Endodermal cell (in vitro differentiated cells): ENCODE measurements around the gene ADGRF5. TPM values are rescaled to one million over a fixed set of nuclear protein-coding genes. Genes with fewer than 3 reads are reported as not detected.
"Not testable (repeated sequence)": the region's sequence is repeated elsewhere in the genome, so short reads cannot be mapped to it uniquely, and the experiment has no call there.

Experiments
- DNase-seq: peaks from one replicate; pipeline ENCODE4 v3.0.0-alpha.2; 2017
- H3K27ac ChIP-seq: 2 replicates; pipeline ENCODE4 v1.5.1; 2013; ENCODE audit warnings: mild to moderate bottlenecking, low read depth, low read length, moderate library complexity
- H3K27me3 ChIP-seq: 2 replicates; pipeline ENCODE4 v1.6.1; 2013; ENCODE audit warnings: mild to moderate bottlenecking, low read length, moderate library complexity; ENCODE audit not compliant: insufficient read depth, control insufficient read depth, poor library complexity, severe bottlenecking
- H3K36me3 ChIP-seq: 2 replicates; pipeline ENCODE4 v1.7.0; 2013; ENCODE audit warnings: mild to moderate bottlenecking, low read length, moderate library complexity; ENCODE audit not compliant: control insufficient read depth, insufficient read depth
- H3K4me1 ChIP-seq: one replicate; pipeline ENCODE4 v1.7.0; 2013; ENCODE audit warnings: low read length; ENCODE audit not compliant: control insufficient read depth, insufficient read depth
- H3K4me3 ChIP-seq: 2 replicates; pipeline ENCODE4 v1.5.1; 2013; ENCODE audit warnings: mild to moderate bottlenecking, low read length, moderate library complexity
- H3K9ac ChIP-seq: 2 replicates; pipeline ENCODE4 v1.6.1; 2013; ENCODE audit warnings: mild to moderate bottlenecking, low read length, moderate library complexity; ENCODE audit not compliant: poor library complexity, severe bottlenecking; ENCODE audit errors: extremely low read depth
- H3K9me3 ChIP-seq: 2 replicates; pipeline ENCODE4 v1.6.1; 2013; ENCODE audit warnings: mild to moderate bottlenecking, low read length, moderate library complexity; ENCODE audit not compliant: control insufficient read depth
- H3K27ac Mint-ChIP-seq: 2 replicates; pipeline ENCODE4 v1.8.0; 2020; ENCODE audit warnings: mixed read lengths
- H3K27me3 Mint-ChIP-seq: 2 replicates; pipeline ENCODE4 v1.8.0; 2021; ENCODE audit warnings: mild to moderate bottlenecking, mixed read lengths; ENCODE audit not compliant: insufficient read depth
- H3K36me3 Mint-ChIP-seq: 2 replicates; pipeline ENCODE4 v1.8.0; 2020; ENCODE audit warnings: low read depth, mixed read lengths
- H3K4me1 Mint-ChIP-seq: 2 replicates; pipeline ENCODE4 v1.8.0; 2020; ENCODE audit warnings: mixed read lengths
- H3K4me3 Mint-ChIP-seq: 2 replicates; pipeline ENCODE4 v1.8.0; 2020; ENCODE audit warnings: mild to moderate bottlenecking, moderate library complexity, mixed read lengths
- H3K9me3 Mint-ChIP-seq: 2 replicates; pipeline ENCODE4 v1.8.0; 2020; ENCODE audit warnings: mild to moderate bottlenecking, mixed read lengths
- CTCF ChIP-seq: fragments of 200-600 bp; sonication (generic); conservative IDR thresholded peaks from 2 replicates; pipeline ENCODE4 v1.5.0; 2021; ENCODE audit warnings: antibody characterized with exemption, mild to moderate bottlenecking
- WGBS, 2 experiments: methylation state at CpG; one replicate each; pipeline versions ENCODE4 v1.1.5 to v1.1.7; 2013; ENCODE audit warnings: missing lambda C conversion rate in 2 of 2, mixed read lengths in 1 of 2; ENCODE audit not compliant: insufficient coverage in 1 of 2, insufficient read length in 1 of 2; 5-methylcytosine and 5-hydroxymethylcytosine counted together
- total RNA-seq, 2 donors: library from RNA; stranded (reverse); fragmentation: NEBNext Ultra II Directional in 1 of 2; extraction: Animal tissue kit (Norgen Biotek cat#: 25700) in 1 of 2; gene quantifications; 2 replicates in 1 of 2; 3 replicates in 1 of 2; pipeline ENCODE4 v1.2.1, GENCODE V29; 2021

Gene ADGRF5
- total RNA-seq, 2 donors from 2014 or later, result not detected

- 94% methylated on average over 2 of the region's 2 CpGs; no CpG with 5 or more reads in 1 of the 2 experiments for WGBS, 2 experiments
- Mint-ChIP-seq H3K9me3 (peaks cover 25% of the 10 kb centered on the region), H3K4me3 (no peak overlapping the region), H3K36me3 (no peaks in the 10 kb centered on the region), H3K27me3 (no peaks in the 10 kb centered on the region), H3K4me1 (no peaks in the 10 kb centered on the region), H3K27ac (no peak overlapping the region)
- no peaks in the 10 kb centered on the region for H3K27me3 ChIP-seq
- H3K9ac ChIP-seq, result no peak overlapping the region
- no peak overlapping the region for H3K4me3 ChIP-seq
- H3K36me3 ChIP-seq, result no peaks in the 10 kb centered on the region
- H3K4me1 ChIP-seq, result no peaks in the 10 kb centered on the region
- TF ChIP-seq CTCF, result no peak
- no peak for DNase-seq
- no peak overlapping the region for H3K27ac ChIP-seq
- H3K9me3 ChIP-seq, result peaks cover 24% of the 10 kb centered on the region
Observed at GRCh38 chr6:46838033-46838432, 83.7 kb downstream of the ADGRF5 start.

- H3K4me1 ChIP-seq, H3K27ac ChIP-seq, H3K4me1 Mint-ChIP-seq, H3K9me3 Mint-ChIP-seq, H3K27me3 ChIP-seq, H3K36me3 Mint-ChIP-seq, H3K27me3 Mint-ChIP-seq, H3K4me3 ChIP-seq, H3K36me3 ChIP-seq, H3K9ac ChIP-seq, H3K4me3 Mint-ChIP-seq, H3K9me3 ChIP-seq, H3K27ac Mint-ChIP-seq, DNase-seq: not testable (repeated sequence)
- WGBS, 2 experiments, result 94% methylated on average over 2 of the region's 2 CpGs; no CpG with 5 or more reads in 1 of the 2 experiments
Observed at GRCh38 chr6:46834991-46835390, 86.7 kb downstream of the ADGRF5 start.

- not testable (repeated sequence) for H3K27ac Mint-ChIP-seq, H3K27me3 ChIP-seq, H3K27me3 Mint-ChIP-seq, H3K9ac ChIP-seq, H3K4me3 Mint-ChIP-seq, H3K4me1 ChIP-seq, H3K4me3 ChIP-seq, H3K36me3 Mint-ChIP-seq, H3K9me3 Mint-ChIP-seq, H3K4me1 Mint-ChIP-seq, H3K36me3 ChIP-seq, H3K9me3 ChIP-seq, H3K27ac ChIP-seq, DNase-seq
- 60 to 68% methylated on average over 5 to 7 of the region's 7 CpGs for WGBS, 2 experiments
Observed at GRCh38 chr6:46834257-46834916, 87.4 kb downstream of the ADGRF5 start.

GRCh38 chr6:46832816-46833215 lies 88.9 kb downstream of the ADGRF5 start:
- H3K27ac ChIP-seq, result no peak overlapping the region
- Mint-ChIP-seq H3K27ac (no peak overlapping the region), H3K4me3 (no peak overlapping the region), H3K9me3 (no peaks in the 10 kb centered on the region), H3K36me3 (no peaks in the 10 kb centered on the region), H3K4me1 (no peaks in the 10 kb centered on the region), H3K27me3 (no peaks in the 10 kb centered on the region)
- TF ChIP-seq CTCF, result no peak
- H3K4me1 ChIP-seq, result no peaks in the 10 kb centered on the region
- no peak overlapping the region for H3K9ac ChIP-seq
- WGBS, 2 experiments, result 91% methylated on average over 2 of the region's 3 CpGs; no CpG with 5 or more reads in 1 of the 2 experiments
- H3K36me3 ChIP-seq, result no peaks in the 10 kb centered on the region
- DNase-seq, result no peak
- H3K4me3 ChIP-seq, result no peak overlapping the region
- no peaks in the 10 kb centered on the region for H3K9me3 ChIP-seq
- H3K27me3 ChIP-seq, result no peaks in the 10 kb centered on the region
